Measurements from ENCODE around the gene EIF4EBP3. TPM values are rescaled to one million over a fixed set of nuclear protein-coding genes. Genes with fewer than 3 reads are reported as not detected.

The EIF4EBP3 gene
- polyA plus RNA-seq, 1 experiment = 1.7 TPM

- CTCF ChIA-PET = interaction anchor here (0.6 kb wide), 1 partner anchor 11 kb away, joined by 3 read pairs; no protein-coding TSS in a partner anchor
- POLR2A ChIA-PET = interaction anchor here (1.0 kb wide), 1 partner anchor 93 kb away, joined by 6 read pairs; the partner anchor contains the start of genes IK and NDUFA2
- Histone ChIP-seq H3K9me3 (ENCODE audit: control insufficient read depth, insufficient read depth, low read length) (peaks cover 3% of the 10 kb centered on the region; the same call in 1 of the 2 replicates), H3K27me3 (ENCODE audit: control insufficient read depth, insufficient read depth, low read length) (no peaks in the 10 kb centered on the region), H3K4me3 (ENCODE audit: low read depth, low read length) (peak overlapping the region; percentile 10; the same call in 1 of the 2 replicates), H3K27ac (ENCODE audit: low read depth, low read length) (peak overlapping the region; percentile 52)
- peak; percentile 27 for DNase-seq (ENCODE audit: low read depth, low spot score)
- TF ChIP-seq, protein P1, sequence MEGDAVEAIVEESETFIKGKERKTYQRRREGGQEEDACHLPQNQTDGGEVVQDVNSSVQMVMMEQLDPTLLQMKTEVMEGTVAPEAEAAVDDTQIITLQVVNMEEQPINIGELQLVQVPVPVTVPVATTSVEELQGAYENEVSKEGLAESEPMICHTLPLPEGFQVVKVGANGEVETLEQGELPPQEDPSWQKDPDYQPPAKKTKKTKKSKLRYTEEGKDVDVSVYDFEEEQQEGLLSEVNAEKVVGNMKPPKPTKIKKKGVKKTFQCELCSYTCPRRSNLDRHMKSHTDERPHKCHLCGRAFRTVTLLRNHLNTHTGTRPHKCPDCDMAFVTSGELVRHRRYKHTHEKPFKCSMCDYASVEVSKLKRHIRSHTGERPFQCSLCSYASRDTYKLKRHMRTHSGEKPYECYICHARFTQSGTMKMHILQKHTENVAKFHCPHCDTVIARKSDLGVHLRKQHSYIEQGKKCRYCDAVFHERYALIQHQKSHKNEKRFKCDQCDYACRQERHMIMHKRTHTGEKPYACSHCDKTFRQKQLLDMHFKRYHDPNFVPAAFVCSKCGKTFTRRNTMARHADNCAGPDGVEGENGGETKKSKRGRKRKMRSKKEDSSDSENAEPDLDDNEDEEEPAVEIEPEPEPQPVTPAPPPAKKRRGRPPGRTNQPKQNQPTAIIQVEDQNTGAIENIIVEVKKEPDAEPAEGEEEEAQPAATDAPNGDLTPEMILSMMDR (IDR thresholded peaks at IDR 0.05; ENCODE audit: low read depth, low read length) = no peak
These were observed 7.0 kb downstream of the EIF4EBP3 start for GRCh38 chr5:140554454-140554853.

DNA sequence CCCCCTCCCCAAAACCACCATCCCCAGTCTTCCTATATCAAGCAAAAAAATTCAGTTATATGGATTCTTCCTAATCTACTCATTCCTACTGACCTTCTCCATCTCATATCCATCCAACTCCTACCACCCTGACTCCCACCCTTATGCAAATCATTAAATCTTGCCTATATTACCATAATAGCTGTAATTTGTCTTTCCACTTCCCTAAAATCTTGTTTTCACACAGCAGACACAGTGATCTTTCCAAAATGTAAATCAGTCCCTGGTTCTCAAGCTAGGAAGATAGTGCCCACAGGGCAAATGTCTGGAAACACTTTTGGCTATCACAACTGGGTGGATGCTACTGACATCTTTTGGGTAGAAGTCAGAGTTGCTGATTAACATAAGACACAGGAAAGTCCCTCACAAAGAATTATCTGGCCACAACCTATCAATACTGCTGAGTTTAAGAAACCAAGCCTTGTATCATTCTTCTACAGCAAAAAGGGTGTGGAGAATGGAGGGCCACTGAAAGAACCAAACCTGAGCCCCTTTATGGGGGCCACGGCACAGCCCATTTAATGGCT, 8.4 kb downstream of the EIF4EBP3 start:
- H3K27ac ChIP-seq (ENCODE audit: low read depth, low read length) = no peak overlapping the region

DNA sequence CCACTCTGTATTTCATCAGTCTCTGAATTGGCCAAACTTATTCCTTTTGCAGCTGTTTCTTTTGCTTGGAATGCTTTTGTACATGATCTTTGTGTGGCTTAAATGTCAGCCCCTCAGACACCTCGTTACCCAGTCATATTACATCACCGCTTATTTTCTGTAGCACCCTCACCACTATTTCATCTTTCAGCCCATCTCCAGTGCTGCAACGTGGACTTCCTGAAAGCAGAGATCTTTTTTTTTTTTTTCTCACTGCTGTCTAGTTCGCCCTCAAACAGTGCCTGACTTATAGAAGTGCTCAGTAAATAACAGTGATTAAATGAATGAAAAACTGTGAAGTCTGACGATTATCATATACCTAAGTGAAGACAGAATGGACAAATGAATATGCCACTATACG, 9.0 kb downstream of the EIF4EBP3 start:
- peak overlapping the region; percentile 83 for H3K4me3 ChIP-seq (ENCODE audit: low read depth, low read length)
- DNase-seq (ENCODE audit: low read depth, low spot score) = no peak
- ChIA-PET CTCF (interaction anchor here (4.0 kb wide), 1 partner anchor 9 kb away, joined by 17 read pairs; the partner anchor contains the start of gene EIF4EBP3), POLR2A (interaction anchor here (2.5 kb wide), 1 partner anchor 9 kb away, joined by 42 read pairs; the partner anchor contains the start of gene EIF4EBP3)
- no peaks in the 10 kb centered on the region for H3K27me3 ChIP-seq (ENCODE audit: control insufficient read depth, insufficient read depth, low read length)
- peaks cover 3% of the 10 kb centered on the region; the same call in 1 of the 2 replicates for H3K9me3 ChIP-seq (ENCODE audit: control insufficient read depth, insufficient read depth, low read length)
- no peak overlapping the region for H3K27ac ChIP-seq (ENCODE audit: low read depth, low read length)
- TF ChIP-seq, protein P1 (IDR thresholded peaks at IDR 0.05; ENCODE audit: low read depth, low read length) = no peak

More for the DNA sequence above, 8.4 kb downstream of the EIF4EBP3 start:
- TF ChIP-seq, protein P1 (IDR thresholded peaks at IDR 0.05; ENCODE audit: low read depth, low read length) = no peak
- Histone ChIP-seq H3K27me3 (ENCODE audit: control insufficient read depth, insufficient read depth, low read length) (no peaks in the 10 kb centered on the region), H3K4me3 (ENCODE audit: low read depth, low read length) (peak overlapping the region; percentile 83), H3K9me3 (ENCODE audit: control insufficient read depth, insufficient read depth, low read length) (peaks cover 3% of the 10 kb centered on the region; the same call in 1 of the 2 replicates)
- ChIA-PET POLR2A (interaction anchor here (2.5 kb wide), 1 partner anchor 8 kb away, joined by 42 read pairs; the partner anchor contains the start of gene EIF4EBP3), CTCF (interaction anchor here (4.0 kb wide), 1 partner anchor 8 kb away, joined by 17 read pairs; the partner anchor contains the start of gene EIF4EBP3)
- no peak for DNase-seq (ENCODE audit: low read depth, low spot score)

- ChIA-PET POLR2A (interaction anchor here (0.5 to 2.5 kb wide), 9 partner anchors 10 to 161 kb away, joined by 3 to 42 read pairs (median 5); partner anchors contain the start of genes EIF4EBP3, HARS1, HARS2 and IK), CTCF (interaction anchor here (1.0 to 4.0 kb wide), 2 partner anchors 10 to 76 kb away, joined by 3 to 17 read pairs; partner anchors contain the start of genes CD14 and EIF4EBP3)
- no peaks in the 10 kb centered on the region for H3K27me3 ChIP-seq (ENCODE audit: control insufficient read depth, insufficient read depth, low read length)
- H3K9me3 ChIP-seq (ENCODE audit: control insufficient read depth, insufficient read depth, low read length) = peaks cover 3% of the 10 kb centered on the region; the same call in 1 of the 2 replicates
- TF ChIP-seq, protein P1 (IDR thresholded peaks at IDR 0.05; ENCODE audit: low read depth, low read length) = no peak
- peak within 1 kb of the TSS; percentile 83 for H3K4me3 ChIP-seq (ENCODE audit: low read depth, low read length)
- DNase-seq (ENCODE audit: low read depth, low spot score) = peak; percentile 65
- H3K27ac ChIP-seq (ENCODE audit: low read depth, low read length) = peak within 1 kb of the TSS; percentile 92
These were observed 9.8 kb downstream of the EIF4EBP3 start, which contains the start of gene SRA1 for GRCh38 chr5:140557136-140557805. SRA1 (minus strand) TSS chr5:140557473; CDS start chr5:140557452, 21 bp downstream.
